ENCODE data around the gene PEX10.

- TF ChIP-seq CTCF (conservative IDR thresholded peaks at IDR 0.05; ENCODE audit: low read depth, low read length) (no peak), EZH2 (IDR thresholded peaks at IDR 0.05; ENCODE audit: borderline replicate concordance, low read depth, low read length, poor library complexity, severe bottlenecking) (no peak)
Measured at GRCh38 chr1:2395245-2395644, 17.1 kb downstream of the PEX10 start.

All from A673 (cell line).